Loucy (cell line): ENCODE measurements around the gene CEP112.

Experiments used
- CTCF ChIP-seq: fragments of 200-600 bp; sonication (generic); conservative IDR thresholded peaks from 2 replicates; pipeline ENCODE4 v1.5.1; 2014; ENCODE audit warnings: mild to moderate bottlenecking, antibody characterized with exemption, low read length
- EZH2phosphoT487 ChIP-seq: fragments of 200-600 bp; IDR thresholded peaks from 2 replicates; pipeline ENCODE4 v1.6.1; 2018; ENCODE audit warnings: antibody characterized with exemption, mild to moderate bottlenecking, moderate library complexity, borderline replicate concordance

DNA sequence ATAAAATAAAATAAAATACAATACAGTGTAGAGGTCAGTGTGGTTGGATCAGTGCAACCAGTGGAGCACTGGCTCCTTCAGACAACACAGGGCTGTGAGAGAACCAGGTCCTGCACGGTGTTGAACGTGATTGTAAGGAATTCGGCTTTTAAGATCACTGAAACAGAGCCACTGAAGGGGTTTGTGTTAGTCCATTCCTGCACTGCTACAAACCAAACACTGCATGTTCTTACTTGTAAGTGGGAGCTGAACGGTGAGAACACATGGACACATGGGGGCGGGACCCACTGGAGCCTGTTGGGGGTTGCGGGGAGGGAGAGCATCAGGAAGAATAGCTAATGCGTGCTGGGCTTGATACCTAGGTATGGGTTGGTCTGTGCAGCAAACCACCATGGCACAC is 437.3 kb downstream of the CEP112 start:
- TF ChIP-seq CTCF (no peak), EZH2phosphoT487 (no peak)
